ENCODE data around the gene TENT4A.

- no peak for TF ChIP-seq CTCF (conservative IDR thresholded peaks at IDR 0.05; ENCODE audit: low read length)
- TF ChIP-seq EZH2phosphoT487 (IDR thresholded peaks at IDR 0.05; ENCODE audit: borderline replicate concordance, low read depth, low read length), result no peak
Measured at GRCh38 chr5:6743161-6743560, 29.9 kb downstream of the TENT4A start.
